ENCODE data around the gene TRERF1. TPM values are rescaled to one million over a fixed set of nuclear protein-coding genes. Genes with fewer than 3 reads are reported as not detected.

TRERF1 gene
- total RNA-seq, 1 experiment from 2014 or later, result 22.3 TPM

GRCh38 chr6:42400061-42400760, 51.5 kb downstream of the TRERF1 start:
- Mint-ChIP-seq H3K27me3 (ENCODE audit: low read depth) (no peaks in the 10 kb centered on the region), H3K9me3 (no peaks in the 10 kb centered on the region)
- CTCF ChIA-PET, result interaction anchor here (1.1 to 1.4 kb wide), 2 partner anchors 10 to 163 kb away, joined by 3 read pairs; partner anchors contain the start of gene UBR2

More at GRCh38 chr6:42400061-42400760, 51.5 kb downstream of the TRERF1 start:
- H3K27ac Mint-ChIP-seq, result no peak overlapping the region
- no peaks in the 10 kb centered on the region for H3K36me3 Mint-ChIP-seq
- DNase-seq (ENCODE audit: low spot score) (no peak), ATAC-seq (no peak)
- H3K4me3 Mint-ChIP-seq, result no peak overlapping the region
- POLR2A ChIA-PET, result interaction anchor here (1.0 kb wide), 1 partner anchor 30 kb away, joined by 3 read pairs; no protein-coding TSS in a partner anchor
- peaks cover 64% of the 10 kb centered on the region for H3K4me1 Mint-ChIP-seq
- TF ChIP-seq RELA (CRISPR knock-in tag; IDR thresholded peaks at IDR 0.05; ENCODE audit: borderline replicate concordance), result no peak
- TF ChIP-seq TP53 (CRISPR knock-in tag; IDR thresholded peaks at IDR 0.05), result no peak
- no peak for TF ChIP-seq NR3C1 (CRISPR knock-in tag; conservative IDR thresholded peaks at IDR 0.05; ENCODE audit: low read depth)
- TF ChIP-seq ZNF423 (CRISPR knock-in tag; IDR thresholded peaks at IDR 0.05), result no peak
- TF ChIP-seq ATF1 (CRISPR knock-in tag; IDR thresholded peaks at IDR 0.05), result no peak
- TF ChIP-seq CTCF (IDR thresholded peaks at IDR 0.05), result no peak
- TF ChIP-seq MAX (CRISPR knock-in tag; IDR thresholded peaks at IDR 0.05), result no peak
- no peak for TF ChIP-seq OVOL2 (CRISPR knock-in tag; IDR thresholded peaks at IDR 0.05; ENCODE audit: borderline replicate concordance)
- no peak for TF ChIP-seq AR (CRISPR knock-in tag; IDR thresholded peaks at IDR 0.05)
- no peak for TF ChIP-seq FOXP4 (CRISPR knock-in tag; IDR thresholded peaks at IDR 0.05)
- TF ChIP-seq ELF4 (CRISPR knock-in tag; IDR thresholded peaks at IDR 0.05; ENCODE audit: low read depth), result no peak
- no peak for TF ChIP-seq SOX15 (CRISPR knock-in tag; IDR thresholded peaks at IDR 0.05)
- no peak for TF ChIP-seq ZNF671 (CRISPR knock-in tag; IDR thresholded peaks at IDR 0.05)
- TF ChIP-seq FOXP1 (CRISPR knock-in tag; IDR thresholded peaks at IDR 0.05; ENCODE audit: borderline replicate concordance), result no peak
- no peak for TF ChIP-seq HMGXB4 (CRISPR knock-in tag; IDR thresholded peaks at IDR 0.05)
- TF ChIP-seq ATF6 (CRISPR knock-in tag; IDR thresholded peaks at IDR 0.05), result no peak
- TF ChIP-seq ZNF317 (CRISPR knock-in tag; IDR thresholded peaks at IDR 0.05; ENCODE audit: borderline replicate concordance, low read depth), result no peak
- no peak for TF ChIP-seq RORB (CRISPR knock-in tag; IDR thresholded peaks at IDR 0.05)
- no peak for TF ChIP-seq GTF2I (CRISPR knock-in tag; conservative IDR thresholded peaks at IDR 0.05)

Data from WTC11 (cell line).